Hindlimb muscle (tissue), 1 donor: ENCODE results near the gene JAKMIP3. TPM values are rescaled to one million over a fixed set of nuclear protein-coding genes. Genes with fewer than 3 reads are reported as not detected.
"Not testable (repeated sequence)": the region's sequence is repeated elsewhere in the genome, so short reads cannot be mapped to it uniquely, and the experiment has no call there.

Experiments
- DNase-seq: peaks from one replicate; pipeline ENCODE4 v3.0.0-alpha.2; 2013
- polyA plus RNA-seq: library from polyadenylated mRNA; unstranded; fragments of 120-200 nt; gene quantifications from one replicate; pipeline ENCODE4 v1.2.1, GENCODE V29; 2013; ENCODE audit not compliant: insufficient read length

The JAKMIP3 gene
- polyA plus RNA-seq, 1 donor = 0.80 TPM

DNA sequence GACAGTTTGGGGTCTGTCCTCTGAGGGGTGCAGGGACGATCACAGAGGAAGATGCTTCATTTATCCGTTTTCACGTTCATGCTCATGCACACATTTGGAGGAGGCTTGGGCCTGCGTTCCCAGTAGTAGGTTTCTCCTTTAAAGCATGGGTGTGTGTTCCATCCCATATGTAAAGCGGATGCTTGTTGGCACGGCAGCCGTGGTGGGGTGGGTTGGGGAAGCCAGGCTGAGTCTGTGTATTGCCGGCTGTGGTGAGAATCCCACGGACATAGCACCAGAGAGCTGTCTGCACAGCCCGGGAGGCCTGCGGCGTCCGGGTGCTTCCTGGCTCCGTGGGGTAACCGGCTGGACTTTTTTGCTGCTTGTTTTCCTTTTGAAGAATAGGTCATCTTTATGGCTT is 440 bp downstream of the JAKMIP3 start:
- peak; percentile 5 for DNase-seq

DNA sequence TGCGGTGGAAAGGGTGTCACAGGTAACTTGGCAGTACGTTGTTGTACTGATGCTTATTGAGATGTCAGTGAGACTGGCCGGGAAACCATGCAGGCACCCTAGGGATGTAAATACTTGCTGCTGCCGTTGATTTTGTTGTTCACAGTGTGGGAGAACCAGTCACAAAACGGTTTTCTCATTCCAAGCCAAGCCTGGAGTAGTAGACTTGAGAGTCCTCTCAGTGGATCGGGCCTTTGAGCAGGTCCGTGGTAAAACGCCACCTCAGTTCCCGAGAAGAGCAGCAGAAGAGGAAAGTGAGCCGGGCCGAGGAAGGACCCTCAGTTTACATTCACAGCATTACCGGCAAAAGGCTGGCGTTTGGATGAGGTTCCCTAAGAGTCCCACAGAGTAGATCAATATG is 1.1 kb downstream of the JAKMIP3 start:
- no peak for DNase-seq

- no peak for DNase-seq
Observed at GRCh38 chr10:132068431-132069121, 2.8 kb downstream of the JAKMIP3 start.

GRCh38 chr10:132069122-132069848 is 3.5 kb downstream of the JAKMIP3 start:
- no peak for DNase-seq

- no peak for DNase-seq
Observed at GRCh38 chr10:132069849-132070182, 4.1 kb downstream of the JAKMIP3 start.

- DNase-seq = no peak
Observed at GRCh38 chr10:132070724-132071123, 5.0 kb downstream of the JAKMIP3 start.

- no peak for DNase-seq
Observed at GRCh38 chr10:132071667-132072066, 5.9 kb downstream of the JAKMIP3 start.

- no peak for DNase-seq
Observed at GRCh38 chr10:132075909-132076577, 10.3 kb downstream of the JAKMIP3 start.

- DNase-seq = no peak
Observed at GRCh38 chr10:132076578-132077081, 10.9 kb downstream of the JAKMIP3 start.

DNA sequence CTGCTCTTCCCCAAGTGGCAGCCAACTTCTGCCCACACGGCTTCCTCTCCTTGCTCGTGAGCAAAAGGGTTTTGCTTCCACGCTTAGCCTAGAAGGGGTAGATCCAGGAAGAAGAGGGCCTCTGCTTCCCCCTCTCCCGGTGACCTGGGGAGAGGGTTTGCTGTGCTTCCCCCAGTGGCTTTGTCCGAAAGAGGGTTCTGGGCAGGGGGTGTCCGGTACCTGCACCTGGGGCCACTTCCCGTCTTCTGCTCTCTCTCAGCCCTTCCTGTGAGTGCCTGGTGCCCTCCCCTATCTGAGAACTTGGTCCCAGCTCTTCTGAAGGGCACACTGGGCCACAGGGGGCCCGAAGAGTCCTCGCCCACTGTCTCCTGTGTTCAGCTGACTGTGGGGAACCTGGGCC is 11.3 kb downstream of the JAKMIP3 start:
- DNase-seq = no peak

GRCh38 chr10:132078746-132079345 is 13.1 kb downstream of the JAKMIP3 start:
- DNase-seq = no peak

- DNase-seq = not testable (repeated sequence)
Observed at GRCh38 chr10:132084384-132084783, 18.6 kb downstream of the JAKMIP3 start.

DNA sequence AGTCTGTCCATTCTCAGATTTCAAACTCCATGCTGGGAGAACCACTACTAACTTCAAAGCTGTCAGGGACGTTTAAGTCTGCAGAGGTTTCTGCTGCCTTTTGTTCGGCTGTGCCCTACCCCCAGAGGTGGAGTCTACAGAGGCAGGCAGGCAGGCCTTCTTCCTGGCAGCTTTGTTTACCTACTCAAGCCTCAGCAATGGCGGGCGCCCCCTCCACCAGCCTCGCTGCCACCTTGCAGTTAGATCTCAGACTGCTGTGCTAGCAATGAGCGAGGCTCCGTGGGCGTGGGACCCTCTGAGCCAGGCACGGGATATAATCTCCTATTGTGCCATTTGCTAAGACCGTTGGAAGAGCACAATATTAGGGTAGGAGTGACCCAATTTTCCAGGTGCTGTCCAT is 27.5 kb downstream of the JAKMIP3 start:
- DNase-seq = not testable (repeated sequence)

DNA sequence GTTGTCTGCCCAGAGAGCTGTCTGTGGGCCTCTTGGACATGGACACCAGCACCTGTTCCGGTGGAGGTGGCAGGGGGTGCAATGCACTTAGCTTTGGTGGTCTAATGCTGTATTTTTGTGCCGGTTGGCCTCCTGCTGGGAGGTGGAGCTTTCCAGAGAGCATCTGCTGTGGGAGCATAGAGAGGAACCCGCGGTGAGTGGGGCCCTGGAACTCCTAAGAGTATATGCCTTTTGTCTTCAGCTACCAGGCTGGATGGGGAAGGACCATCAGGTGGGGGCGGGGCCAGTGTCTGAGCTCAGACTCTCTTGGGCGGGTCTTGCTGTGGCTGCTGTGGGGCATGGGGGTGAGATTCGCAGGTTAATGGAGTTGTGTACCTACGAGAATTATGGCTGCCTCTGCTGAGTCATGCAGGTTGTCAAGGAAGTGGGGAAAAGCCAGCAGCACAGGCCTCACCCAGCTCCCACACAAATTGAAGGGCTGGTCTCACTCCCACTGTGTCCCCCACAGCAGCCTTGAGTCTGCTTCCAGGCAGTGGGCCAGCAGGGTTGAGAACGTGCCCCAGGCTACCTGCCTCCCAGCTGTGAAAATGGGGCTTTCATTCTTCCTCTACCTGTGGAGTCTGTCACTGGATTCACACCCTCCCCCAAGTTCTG is 29.0 kb downstream of the JAKMIP3 start:
- no peak for DNase-seq

DNA sequence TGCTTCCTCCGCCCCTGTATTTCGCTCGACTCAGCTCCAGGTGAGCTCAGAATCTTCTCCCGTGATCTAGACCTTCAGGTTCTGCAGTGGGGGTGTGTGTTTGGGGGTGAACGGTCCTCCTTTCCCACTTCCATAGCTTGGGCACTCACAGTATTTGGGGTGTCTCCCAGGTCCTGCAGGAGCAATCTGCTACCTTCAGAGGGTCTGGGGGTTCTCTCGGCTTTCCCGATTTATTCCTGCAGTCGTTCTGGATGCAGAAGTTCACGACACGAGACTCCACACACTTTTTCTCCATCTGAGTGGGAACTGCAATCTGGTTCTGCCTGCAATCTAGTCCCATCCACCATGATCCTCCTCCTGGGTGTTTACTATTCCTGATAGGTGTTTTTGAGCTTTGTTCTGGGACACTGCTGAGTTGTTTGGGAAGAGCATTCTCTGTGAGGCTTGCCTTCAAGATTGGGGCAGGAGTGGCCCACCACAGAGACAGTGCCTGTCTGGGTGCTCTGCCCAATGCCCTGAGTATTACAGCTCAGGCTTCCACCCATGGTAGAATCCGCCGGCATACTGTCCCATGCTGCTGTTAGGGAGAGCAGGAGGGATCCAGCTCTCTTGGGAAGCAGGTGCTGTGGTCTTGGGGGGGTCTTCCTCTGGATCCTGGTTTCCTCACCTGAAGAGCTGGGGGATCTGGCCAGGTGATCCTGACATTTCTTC is 29.8 kb downstream of the JAKMIP3 start:
- no peak for DNase-seq

GRCh38 chr10:132096223-132096622 is 30.5 kb downstream of the JAKMIP3 start:
- DNase-seq = no peak

GRCh38 chr10:132096863-132097478 is 31.2 kb downstream of the JAKMIP3 start:
- no peak for DNase-seq

DNA sequence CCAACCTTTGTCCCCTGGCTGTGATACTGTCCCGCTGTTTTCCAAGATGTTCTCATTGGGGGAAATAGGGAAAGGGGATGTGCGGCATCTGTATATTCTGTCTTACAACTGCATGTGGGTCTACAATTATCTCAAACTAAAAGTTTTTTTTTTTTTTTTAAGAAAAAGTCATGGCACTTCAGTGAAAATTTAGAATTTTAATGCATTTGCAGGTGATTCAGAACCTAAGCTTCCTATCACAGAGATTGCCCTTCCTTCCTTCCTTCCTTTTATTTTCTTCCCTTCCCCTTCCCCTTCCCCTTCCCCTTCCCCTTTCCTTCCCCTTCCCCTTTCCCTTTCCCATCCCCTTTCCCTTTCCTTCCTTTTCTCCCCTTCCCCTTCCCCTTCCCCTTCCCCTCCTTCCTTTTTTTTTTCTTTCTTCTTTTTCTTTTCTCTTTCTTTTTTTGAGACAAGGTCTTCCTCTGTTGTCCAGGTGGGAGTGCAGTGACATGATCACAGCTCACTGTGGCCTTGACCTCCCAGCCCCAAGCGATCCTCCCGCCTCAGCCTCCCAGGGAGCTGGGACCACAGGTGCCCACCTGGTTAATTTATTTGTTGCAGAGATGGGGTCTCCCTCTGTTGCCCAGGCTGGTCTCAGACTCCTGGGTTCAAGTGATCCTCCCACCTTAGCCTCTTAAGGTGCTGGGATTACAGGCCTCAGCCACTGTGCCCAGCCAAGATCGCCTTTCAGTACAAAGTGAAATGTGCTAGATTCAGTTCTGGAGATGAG is 32.0 kb downstream of the JAKMIP3 start:
- no peak for DNase-seq

DNA sequence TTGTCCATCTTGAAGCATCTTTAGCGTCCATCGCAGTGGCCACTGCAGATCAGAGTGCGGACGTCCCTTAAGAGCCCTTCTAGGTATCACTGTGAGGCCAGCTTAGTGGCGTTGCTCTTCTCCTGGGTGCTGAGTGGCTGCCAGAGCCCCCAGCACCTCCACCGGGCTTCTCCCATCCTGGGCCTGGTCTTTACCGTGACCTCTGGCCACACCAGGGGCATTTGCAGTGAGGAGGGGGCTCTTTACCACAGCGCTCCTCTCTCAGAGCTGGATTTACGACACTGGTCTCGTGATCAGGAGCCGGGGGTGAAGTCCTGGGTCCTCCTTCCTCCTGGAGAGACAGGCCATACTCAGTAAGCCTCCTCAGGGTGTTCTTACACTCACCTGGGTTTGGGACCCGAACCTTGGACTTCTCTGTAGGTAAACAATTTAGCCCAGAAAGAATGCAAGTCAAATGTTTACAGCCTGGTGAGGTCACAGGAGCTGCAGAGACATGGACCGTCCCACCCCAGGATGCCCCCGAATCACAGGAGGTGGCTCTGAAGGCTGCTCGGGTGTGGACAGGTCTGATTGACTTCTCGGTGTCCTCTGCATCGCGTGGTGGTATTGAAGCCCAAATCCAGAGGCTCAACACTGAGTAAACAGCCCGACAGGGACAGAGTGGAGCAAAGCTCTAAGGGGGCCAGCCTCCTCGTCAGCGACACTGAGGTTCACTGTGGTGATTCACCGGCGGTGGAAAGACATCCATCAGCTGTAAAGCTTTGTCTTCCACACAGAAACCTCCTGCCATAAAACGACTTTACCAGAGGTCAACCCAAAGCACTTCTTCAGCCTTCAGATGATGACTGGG is 33.0 kb downstream of the JAKMIP3 start:
- DNase-seq = no peak
